Cardiac muscle cell (in vitro differentiated cells and primary cell): ENCODE measurements around the gene KRTAP10-2. TPM values are rescaled to one million over a fixed set of nuclear protein-coding genes. Genes with fewer than 3 reads are reported as not detected.

Experiments used
- DNase-seq, 2 donors: peaks; one replicate each; pipeline versions ENCODE4 v3.0.0 to v3.0.0-alpha.2; 2010 to 2017; ENCODE audit warnings: low read depth in 1 of 2, low spot score in 1 of 2
- H3K27ac ChIP-seq: fragments of 200-600 bp; sonication (generic); 2 replicates; pipeline ENCODE4 v1.5.1; 2016
- H3K27me3 ChIP-seq: fragments of 200-600 bp; sonication (generic); 2 replicates; pipeline ENCODE4 v1.6.0; 2016; ENCODE audit warnings: control low read depth
- H3K36me3 ChIP-seq: fragments of 200-600 bp; sonication (generic); 2 replicates; pipeline ENCODE4 v1.5.1; 2016; ENCODE audit warnings: control low read depth
- H3K4me1 ChIP-seq: fragments of 200-600 bp; sonication (generic); 2 replicates; pipeline ENCODE4 v1.8.1; 2017; ENCODE audit warnings: low read depth, mild to moderate bottlenecking, mixed run types
- H3K4me3 ChIP-seq: fragments of 200-600 bp; sonication (generic); 2 replicates; pipeline ENCODE4 v1.5.1; 2016; ENCODE audit warnings: mild to moderate bottlenecking
- H3K9me3 ChIP-seq: fragments of 200-600 bp; sonication (generic); 2 replicates; pipeline ENCODE4 v1.5.1; 2017; ENCODE audit warnings: low read depth, mild to moderate bottlenecking, control low read depth
- CTCF ChIP-seq: IDR thresholded peaks from 2 replicates; pipeline ENCODE4 v1.5.1; 2012; ENCODE audit warnings: low read depth, mild to moderate bottlenecking, low read length
- polyA plus RNA-seq: library from polyadenylated mRNA; unstranded; fragments of >200 nt; fragmentation: Nextera tagmentation; extraction: Ambion mirVana; gene quantifications from 2 replicates; pipeline ENCODE4 v1.2.1, GENCODE V29; 2016
- total RNA-seq: library from RNA; depleted of rRNA; stranded (reverse); fragments of >200 nt; gene quantifications from 2 replicates; pipeline ENCODE4 v1.2.3, GENCODE V29; 2016

The KRTAP10-2 gene
- total and polyA plus RNA-seq, 2 experiments from 2014 or later, result 0.55 TPM; not detected in 1

- Histone ChIP-seq H3K4me1 (no peaks in the 10 kb centered on the region), H3K4me3 (no peak overlapping the region), H3K36me3 (no peaks in the 10 kb centered on the region), H3K27ac (no peak overlapping the region), H3K9me3 (no peaks in the 10 kb centered on the region), H3K27me3 (no peaks in the 10 kb centered on the region)
- no peak for DNase-seq
- TF ChIP-seq CTCF, result no peak
Observed at GRCh38 chr21:44533121-44533890, 18.0 kb downstream of the KRTAP10-2 start.

GRCh38 chr21:44532712-44533111, 18.6 kb downstream of the KRTAP10-2 start:
- Histone ChIP-seq H3K27me3 (no peaks in the 10 kb centered on the region), H3K27ac (no peak overlapping the region), H3K9me3 (no peaks in the 10 kb centered on the region), H3K4me3 (no peak overlapping the region), H3K36me3 (no peaks in the 10 kb centered on the region), H3K4me1 (no peaks in the 10 kb centered on the region)
- no peak for DNase-seq
- TF ChIP-seq CTCF, result no peak

- Histone ChIP-seq H3K4me3 (no peak overlapping the region), H3K4me1 (no peaks in the 10 kb centered on the region), H3K9me3 (no peaks in the 10 kb centered on the region), H3K36me3 (no peaks in the 10 kb centered on the region), H3K27me3 (no peaks in the 10 kb centered on the region), H3K27ac (no peak overlapping the region)
- no peak for TF ChIP-seq CTCF
- no peak for DNase-seq
Observed at GRCh38 chr21:44531606-44532564, 19.4 kb downstream of the KRTAP10-2 start.

GRCh38 chr21:44530903-44531605, 20.3 kb downstream of the KRTAP10-2 start:
- Histone ChIP-seq H3K4me3 (no peak overlapping the region), H3K9me3 (no peaks in the 10 kb centered on the region), H3K27me3 (no peaks in the 10 kb centered on the region), H3K36me3 (no peaks in the 10 kb centered on the region), H3K27ac (no peak overlapping the region), H3K4me1 (no peaks in the 10 kb centered on the region)
- DNase-seq, result no peak
- no peak for TF ChIP-seq CTCF

GRCh38 chr21:44530221-44530902, 20.9 kb downstream of the KRTAP10-2 start:
- H3K36me3 ChIP-seq, result no peaks in the 10 kb centered on the region
- no peak for TF ChIP-seq CTCF
- H3K4me1 ChIP-seq, result no peaks in the 10 kb centered on the region
- H3K9me3 ChIP-seq, result no peaks in the 10 kb centered on the region
- no peak overlapping the region for H3K4me3 ChIP-seq
- no peak for DNase-seq
- H3K27ac ChIP-seq, result no peak overlapping the region
- no peaks in the 10 kb centered on the region for H3K27me3 ChIP-seq
